WTC11 (cell line): Measurements from ENCODE around the gene GREB1. TPM values are rescaled to one million over a fixed set of nuclear protein-coding genes. Genes with fewer than 3 reads are reported as not detected.

Experiments used
- ATAC-seq: fragments of 200-7000 bp; cut with Tn5 transposase; 2 replicates; pipeline ENCODE4 v1.10.0; 2021; ENCODE audit warnings: mild to moderate bottlenecking, moderate library complexity
- CTCF ChIA-PET: fragments of 300-600 bp; sonication (Branson Sonifier 250); formaldehyde crosslinking; loops from one replicate; lab custom pipeline; 2021; ENCODE audit warnings: antibody characterized with exemption; lab: Charles Lee
- POLR2A ChIA-PET: fragments of 350-600 bp; sonication (Branson Sonifier 250); formaldehyde crosslinking; loops from one replicate; lab custom pipeline; 2021; ENCODE audit warnings: antibody characterized with exemption; lab: Charles Lee
- DNase-seq: peaks from one replicate; pipeline ENCODE4 v3.0.0; 2021; ENCODE audit warnings: low spot score
- H3K27ac Mint-ChIP-seq: 2 replicates; pipeline ENCODE4 v1.8.0; 2021; ENCODE audit warnings: mixed read lengths
- H3K27me3 Mint-ChIP-seq: 2 replicates; pipeline ENCODE4 v1.8.0; 2021; ENCODE audit warnings: low read depth, mild to moderate bottlenecking, moderate library complexity, mixed read lengths
- H3K36me3 Mint-ChIP-seq: 2 replicates; pipeline ENCODE4 v1.8.0; 2021; ENCODE audit warnings: mixed read lengths
- H3K4me1 Mint-ChIP-seq: 2 replicates; pipeline ENCODE4 v1.8.0; 2022; ENCODE audit warnings: mixed read lengths
- H3K4me3 Mint-ChIP-seq: 2 replicates; pipeline ENCODE4 v1.8.0; 2021; ENCODE audit warnings: mild to moderate bottlenecking, moderate library complexity, mixed read lengths
- H3K9me3 Mint-ChIP-seq: 2 replicates; pipeline ENCODE4 v1.8.0; 2021; ENCODE audit warnings: mixed read lengths
- AR ChIP-seq: fragments of 250-450 bp; sonication (Bioruptor Pico); IDR thresholded peaks from 2 replicates; pipeline ENCODE4 v1.9.0; 2021; ENCODE audit warnings: mild to moderate bottlenecking
- CBFB ChIP-seq: sonication (generic); formaldehyde crosslinking; IDR thresholded peaks from 2 replicates; pipeline ENCODE4 v1.8.1; 2022; ENCODE audit warnings: mild to moderate bottlenecking, low read depth, missing genetic modification reagents
- CREB1 ChIP-seq: sonication (generic); formaldehyde crosslinking; IDR thresholded peaks from 2 replicates; pipeline ENCODE4 v1.8.0; 2023; ENCODE audit warnings: mild to moderate bottlenecking, missing genetic modification reagents
- ETV6 ChIP-seq: sonication (generic); formaldehyde crosslinking; IDR thresholded peaks from 2 replicates; pipeline ENCODE4 v1.8.1; 2022; ENCODE audit warnings: mild to moderate bottlenecking, missing genetic modification reagents
- IRF1 ChIP-seq: sonication (generic); formaldehyde crosslinking; IDR thresholded peaks from 2 replicates; pipeline ENCODE4 v1.8.0; 2023; ENCODE audit warnings: missing genetic modification reagents
- IRF2 ChIP-seq: sonication (generic); formaldehyde crosslinking; IDR thresholded peaks from 2 replicates; pipeline ENCODE4 v1.8.0; 2022; ENCODE audit warnings: low read depth, missing genetic modification reagents, borderline replicate concordance
- JAZF1 ChIP-seq: fragments of 250-450 bp; sonication (Bioruptor Pico); IDR thresholded peaks from 2 replicates; pipeline ENCODE4 v1.9.0; 2021; ENCODE audit warnings: moderate library complexity, mild to moderate bottlenecking, inconsistent platforms
- NFYB ChIP-seq: sonication (generic); formaldehyde crosslinking; conservative IDR thresholded peaks from 2 replicates; pipeline ENCODE4 v1.8.0; 2022; ENCODE audit warnings: low read depth, missing genetic modification reagents
- NR1H2 ChIP-seq: sonication (generic); formaldehyde crosslinking; IDR thresholded peaks from 2 replicates; pipeline ENCODE4 v1.9.0; 2021; ENCODE audit warnings: mild to moderate bottlenecking, moderate library complexity, missing genetic modification reagents
- OVOL2 ChIP-seq: fragments of 250-450 bp; sonication (Bioruptor Pico); IDR thresholded peaks from 2 replicates; pipeline ENCODE4 v1.9.0; 2021; ENCODE audit warnings: mild to moderate bottlenecking, borderline replicate concordance
- TCF7 ChIP-seq: sonication (generic); formaldehyde crosslinking; IDR thresholded peaks from 2 replicates; pipeline ENCODE4 v1.8.0; 2022; ENCODE audit warnings: mild to moderate bottlenecking, low read depth, missing genetic modification reagents, moderate library complexity
- ZNF138 ChIP-seq: sonication (generic); formaldehyde crosslinking; conservative IDR thresholded peaks from 2 replicates; pipeline ENCODE4 v1.8.1; 2022; ENCODE audit warnings: mild to moderate bottlenecking, moderate library complexity, missing genetic modification reagents
- ZNF317 ChIP-seq: sonication (generic); formaldehyde crosslinking; IDR thresholded peaks from 2 replicates; pipeline ENCODE4 v1.8.1; 2023; ENCODE audit warnings: low read depth, mild to moderate bottlenecking, moderate library complexity, missing genetic modification reagents, borderline replicate concordance
- total RNA-seq: library from RNA; stranded (reverse); gene quantifications from 3 replicates; pipeline ENCODE4 v1.2.3, GENCODE V29; 2021
- TF ChIP-seq, protein P1 (sequence below): sonication (generic); formaldehyde crosslinking; IDR thresholded peaks from 2 replicates; pipeline ENCODE4 v1.8.0; 2023; ENCODE audit warnings: missing genetic modification reagents, mild to moderate bottlenecking, borderline replicate concordance
- TF ChIP-seq, protein P2 (sequence below): fragments of 250-450 bp; sonication (Bioruptor Pico); IDR thresholded peaks from 2 replicates; pipeline ENCODE4 v1.9.0; 2021; ENCODE audit warnings: mild to moderate bottlenecking
- TF ChIP-seq, protein P3 (sequence below): sonication (generic); formaldehyde crosslinking; IDR thresholded peaks from 2 replicates; pipeline ENCODE4 v1.8.1; 2023; ENCODE audit warnings: mild to moderate bottlenecking, moderate library complexity, missing genetic modification reagents
- TF ChIP-seq, protein P4 (sequence below): sonication (generic); formaldehyde crosslinking; IDR thresholded peaks from 2 replicates; pipeline ENCODE4 v1.8.1; 2022; ENCODE audit warnings: mild to moderate bottlenecking, moderate library complexity, missing genetic modification reagents
- TF ChIP-seq, protein P5 (sequence below): fragments of 250-450 bp; sonication (Bioruptor Pico); IDR thresholded peaks from 2 replicates; pipeline ENCODE4 v1.8.0; 2021; ENCODE audit warnings: mild to moderate bottlenecking

Gene GREB1
- total RNA-seq, 1 experiment from 2014 or later, result 35.7 TPM

GRCh38 chr2:11646530-11646929 lies 112.7 kb downstream of the GREB1 start (continued):
- TF ChIP-seq, protein P1, sequence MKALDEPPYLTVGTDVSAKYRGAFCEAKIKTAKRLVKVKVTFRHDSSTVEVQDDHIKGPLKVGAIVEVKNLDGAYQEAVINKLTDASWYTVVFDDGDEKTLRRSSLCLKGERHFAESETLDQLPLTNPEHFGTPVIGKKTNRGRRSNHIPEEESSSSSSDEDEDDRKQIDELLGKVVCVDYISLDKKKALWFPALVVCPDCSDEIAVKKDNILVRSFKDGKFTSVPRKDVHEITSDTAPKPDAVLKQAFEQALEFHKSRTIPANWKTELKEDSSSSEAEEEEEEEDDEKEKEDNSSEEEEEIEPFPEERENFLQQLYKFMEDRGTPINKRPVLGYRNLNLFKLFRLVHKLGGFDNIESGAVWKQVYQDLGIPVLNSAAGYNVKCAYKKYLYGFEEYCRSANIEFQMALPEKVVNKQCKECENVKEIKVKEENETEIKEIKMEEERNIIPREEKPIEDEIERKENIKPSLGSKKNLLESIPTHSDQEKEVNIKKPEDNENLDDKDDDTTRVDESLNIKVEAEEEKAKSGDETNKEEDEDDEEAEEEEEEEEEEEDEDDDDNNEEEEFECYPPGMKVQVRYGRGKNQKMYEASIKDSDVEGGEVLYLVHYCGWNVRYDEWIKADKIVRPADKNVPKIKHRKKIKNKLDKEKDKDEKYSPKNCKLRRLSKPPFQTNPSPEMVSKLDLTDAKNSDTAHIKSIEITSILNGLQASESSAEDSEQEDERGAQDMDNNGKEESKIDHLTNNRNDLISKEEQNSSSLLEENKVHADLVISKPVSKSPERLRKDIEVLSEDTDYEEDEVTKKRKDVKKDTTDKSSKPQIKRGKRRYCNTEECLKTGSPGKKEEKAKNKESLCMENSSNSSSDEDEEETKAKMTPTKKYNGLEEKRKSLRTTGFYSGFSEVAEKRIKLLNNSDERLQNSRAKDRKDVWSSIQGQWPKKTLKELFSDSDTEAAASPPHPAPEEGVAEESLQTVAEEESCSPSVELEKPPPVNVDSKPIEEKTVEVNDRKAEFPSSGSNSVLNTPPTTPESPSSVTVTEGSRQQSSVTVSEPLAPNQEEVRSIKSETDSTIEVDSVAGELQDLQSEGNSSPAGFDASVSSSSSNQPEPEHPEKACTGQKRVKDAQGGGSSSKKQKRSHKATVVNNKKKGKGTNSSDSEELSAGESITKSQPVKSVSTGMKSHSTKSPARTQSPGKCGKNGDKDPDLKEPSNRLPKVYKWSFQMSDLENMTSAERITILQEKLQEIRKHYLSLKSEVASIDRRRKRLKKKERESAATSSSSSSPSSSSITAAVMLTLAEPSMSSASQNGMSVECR (CRISPR knock-in tag), result no peak
- TF ChIP-seq, protein P2, sequence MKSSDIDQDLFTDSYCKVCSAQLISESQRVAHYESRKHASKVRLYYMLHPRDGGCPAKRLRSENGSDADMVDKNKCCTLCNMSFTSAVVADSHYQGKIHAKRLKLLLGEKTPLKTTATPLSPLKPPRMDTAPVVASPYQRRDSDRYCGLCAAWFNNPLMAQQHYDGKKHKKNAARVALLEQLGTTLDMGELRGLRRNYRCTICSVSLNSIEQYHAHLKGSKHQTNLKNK, result no peak
- TF ChIP-seq TCF7 (CRISPR knock-in tag), result no peak
- TF ChIP-seq, protein P3, sequence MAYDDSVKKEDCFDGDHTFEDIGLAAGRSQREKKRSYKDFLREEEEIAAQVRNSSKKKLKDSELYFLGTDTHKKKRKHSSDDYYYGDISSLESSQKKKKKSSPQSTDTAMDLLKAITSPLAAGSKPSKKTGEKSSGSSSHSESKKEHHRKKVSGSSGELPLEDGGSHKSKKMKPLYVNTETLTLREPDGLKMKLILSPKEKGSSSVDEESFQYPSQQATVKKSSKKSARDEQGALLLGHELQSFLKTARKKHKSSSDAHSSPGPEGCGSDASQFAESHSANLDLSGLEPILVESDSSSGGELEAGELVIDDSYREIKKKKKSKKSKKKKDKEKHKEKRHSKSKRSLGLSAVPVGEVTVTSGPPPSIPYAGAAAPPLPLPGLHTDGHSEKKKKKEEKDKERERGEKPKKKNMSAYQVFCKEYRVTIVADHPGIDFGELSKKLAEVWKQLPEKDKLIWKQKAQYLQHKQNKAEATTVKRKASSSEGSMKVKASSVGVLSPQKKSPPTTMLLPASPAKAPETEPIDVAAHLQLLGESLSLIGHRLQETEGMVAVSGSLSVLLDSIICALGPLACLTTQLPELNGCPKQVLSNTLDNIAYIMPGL, result no peak
- TF ChIP-seq NFYB, result no peak

DNA sequence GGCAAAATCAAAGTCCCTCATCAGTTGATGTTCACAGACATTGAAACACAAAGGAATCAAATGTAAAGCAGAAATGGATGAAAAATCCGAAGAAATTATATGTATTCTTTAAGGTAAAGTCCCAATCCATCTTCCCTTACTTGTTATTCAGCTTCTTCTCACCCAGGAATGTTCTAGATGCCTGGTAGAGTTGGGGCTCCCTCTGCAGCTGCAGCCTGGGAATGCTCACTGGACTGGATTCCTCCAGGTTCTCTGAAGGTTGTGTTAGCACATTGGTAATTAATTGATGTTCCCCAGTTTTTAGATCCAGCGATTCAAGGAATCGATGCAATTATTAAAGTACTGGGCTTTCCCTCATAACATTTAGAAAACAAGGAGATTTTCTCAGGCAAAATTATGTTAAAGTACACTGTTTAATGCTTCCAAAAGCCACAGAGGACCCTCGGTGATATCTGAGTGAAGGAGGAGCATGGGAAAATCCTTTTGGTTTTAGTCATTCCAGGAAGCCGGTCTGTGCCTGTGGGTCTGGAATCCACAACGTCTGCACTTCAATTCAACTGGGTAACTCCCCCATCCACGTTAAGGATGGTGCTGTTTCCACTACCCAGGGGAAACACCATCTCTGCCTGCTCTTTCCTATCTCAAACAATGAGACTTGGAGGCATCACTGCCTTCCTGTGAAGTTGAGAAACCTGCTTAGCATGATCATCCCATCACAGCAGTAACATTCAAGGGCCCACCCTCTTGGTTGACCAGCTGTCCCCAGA lies 114.2 kb downstream of the GREB1 start:
- DNase-seq, result no peak
- ChIA-PET POLR2A (no interaction called here), CTCF (interaction anchor here (0.6 to 2.2 kb wide), 3 partner anchors 58 to 230 kb away, joined by 3 to 9 read pairs (median 4); no protein-coding TSS in a partner anchor)
- peaks cover 9% of the 10 kb centered on the region for H3K36me3 Mint-ChIP-seq
- ATAC-seq, result peak; percentile 71
- no peaks in the 10 kb centered on the region for H3K9me3 Mint-ChIP-seq
- TF ChIP-seq TCF7 (CRISPR knock-in tag) (no peak), CBFB (CRISPR knock-in tag) (no peak)
- TF ChIP-seq, protein P4, sequence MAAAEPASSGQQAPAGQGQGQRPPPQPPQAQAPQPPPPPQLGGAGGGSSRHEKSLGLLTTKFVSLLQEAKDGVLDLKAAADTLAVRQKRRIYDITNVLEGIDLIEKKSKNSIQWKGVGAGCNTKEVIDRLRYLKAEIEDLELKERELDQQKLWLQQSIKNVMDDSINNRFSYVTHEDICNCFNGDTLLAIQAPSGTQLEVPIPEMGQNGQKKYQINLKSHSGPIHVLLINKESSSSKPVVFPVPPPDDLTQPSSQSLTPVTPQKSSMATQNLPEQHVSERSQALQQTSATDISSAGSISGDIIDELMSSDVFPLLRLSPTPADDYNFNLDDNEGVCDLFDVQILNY (CRISPR knock-in tag), result no peak
- no peaks in the 10 kb centered on the region for H3K4me1 Mint-ChIP-seq
- H3K27me3 Mint-ChIP-seq, result no peaks in the 10 kb centered on the region; the same call in 1 of the 2 replicates
- no peak overlapping the region for H3K27ac Mint-ChIP-seq
- no peak overlapping the region for H3K4me3 Mint-ChIP-seq

DNA sequence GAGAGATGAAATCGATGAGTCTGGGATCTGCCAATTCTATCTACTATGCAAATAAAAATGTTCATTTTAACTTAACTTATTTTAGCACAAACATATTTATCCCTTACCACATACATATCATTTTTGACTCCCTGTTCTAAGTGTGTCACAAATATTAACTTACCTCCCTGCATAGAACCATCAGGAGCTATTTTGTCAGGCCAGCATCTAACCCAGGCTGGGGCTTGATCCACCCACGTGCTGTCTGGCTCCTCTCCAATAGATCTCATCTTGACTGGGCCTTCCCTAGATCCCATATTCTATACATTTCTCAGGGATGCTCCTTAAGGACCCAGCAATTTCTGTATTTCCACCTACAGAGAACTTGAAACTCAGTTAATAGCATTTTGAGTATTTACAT lies 115.2 kb downstream of the GREB1 start:
- H3K9me3 Mint-ChIP-seq, result no peaks in the 10 kb centered on the region
- POLR2A ChIA-PET, result no interaction called here
- no peaks in the 10 kb centered on the region for H3K4me1 Mint-ChIP-seq
- DNase-seq (no peak), ATAC-seq (no peak)
- no peaks in the 10 kb centered on the region for H3K36me3 Mint-ChIP-seq
- CTCF ChIA-PET, result no interaction called here
- no peaks in the 10 kb centered on the region; the same call in 1 of the 2 replicates for H3K27me3 Mint-ChIP-seq
- H3K27ac Mint-ChIP-seq, result no peak overlapping the region
- H3K4me3 Mint-ChIP-seq, result no peak overlapping the region
- TF ChIP-seq ZNF138 (CRISPR knock-in tag) (no peak), ETV6 (CRISPR knock-in tag) (no peak), NR1H2 (CRISPR knock-in tag) (no peak), CREB1 (CRISPR knock-in tag) (no peak), OVOL2 (CRISPR knock-in tag) (no peak), IRF1 (no peak), AR (CRISPR knock-in tag) (no peak), IRF2 (CRISPR knock-in tag) (no peak), ZNF317 (CRISPR knock-in tag) (no peak), JAZF1 (CRISPR knock-in tag) (no peak)
- TF ChIP-seq, protein P5, sequence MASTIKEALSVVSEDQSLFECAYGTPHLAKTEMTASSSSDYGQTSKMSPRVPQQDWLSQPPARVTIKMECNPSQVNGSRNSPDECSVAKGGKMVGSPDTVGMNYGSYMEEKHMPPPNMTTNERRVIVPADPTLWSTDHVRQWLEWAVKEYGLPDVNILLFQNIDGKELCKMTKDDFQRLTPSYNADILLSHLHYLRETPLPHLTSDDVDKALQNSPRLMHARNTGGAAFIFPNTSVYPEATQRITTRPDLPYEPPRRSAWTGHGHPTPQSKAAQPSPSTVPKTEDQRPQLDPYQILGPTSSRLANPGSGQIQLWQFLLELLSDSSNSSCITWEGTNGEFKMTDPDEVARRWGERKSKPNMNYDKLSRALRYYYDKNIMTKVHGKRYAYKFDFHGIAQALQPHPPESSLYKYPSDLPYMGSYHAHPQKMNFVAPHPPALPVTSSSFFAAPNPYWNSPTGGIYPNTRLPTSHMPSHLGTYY (CRISPR knock-in tag), result no peak
